ENCODE results near the gene VEGFC. TPM values are rescaled to one million over a fixed set of nuclear protein-coding genes. Genes with fewer than 3 reads are reported as not detected.

Gene VEGFC
- total RNA-seq, 1 experiment from 2014 or later, result not detected

DNA sequence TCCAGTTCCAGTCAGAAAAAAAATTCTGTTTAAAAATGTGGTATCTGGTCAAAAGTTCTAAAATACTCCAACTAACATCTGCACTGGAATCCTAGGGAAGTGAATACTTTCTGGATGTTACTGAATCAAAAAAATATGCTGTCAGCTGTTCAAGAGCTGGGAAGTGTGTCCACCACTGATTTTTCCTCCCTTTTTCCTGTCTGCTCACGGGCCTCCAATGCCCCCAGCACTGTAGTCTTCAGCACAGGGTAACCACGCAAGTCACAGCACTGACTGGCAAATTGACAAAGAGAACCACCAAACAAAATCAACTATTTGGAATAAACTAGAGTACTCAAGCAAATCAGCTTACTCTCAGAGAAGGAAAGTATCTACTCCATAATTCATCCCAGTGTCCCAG is 9.9 kb downstream of the VEGFC start:
- POLR2A ChIA-PET, result no interaction called here

More for the DNA sequence above, 9.9 kb downstream of the VEGFC start:
- no peak overlapping the region for H2AFZ ChIP-seq (ENCODE audit: low read depth, low read length, poor library complexity, severe bottlenecking)
- H3K27me3 ChIP-seq (ENCODE audit: insufficient read depth, low read length), result no peaks in the 10 kb centered on the region
- H3K9ac ChIP-seq (ENCODE audit: low read length), result no peak overlapping the region
- H3K79me2 ChIP-seq (ENCODE audit: insufficient read depth, low read length), result no peaks in the 10 kb centered on the region
- H3K4me3 ChIP-seq (replicated peaks in 1 of 2; ENCODE audit: low read depth in 1 of 2, low read length in 2 of 2), result no peak overlapping the region
- ATAC-seq (no peak), DNase-seq (ENCODE audit: low read depth, low spot score) (no peak)
- CTCF ChIA-PET, result no interaction called here
- H3K36me3 ChIP-seq (ENCODE audit: control insufficient read depth in 1 of 2, insufficient read depth in 2 of 2, low read length in 2 of 2), result no peaks in the 10 kb centered on the region
- H3K27ac ChIP-seq (ENCODE audit: low read depth, low read length), result no peak overlapping the region
- no peaks in the 10 kb centered on the region for H4K20me1 ChIP-seq (ENCODE audit: insufficient read depth)
- H3K9me2 ChIP-seq (ENCODE audit: insufficient read depth), result no peaks in the 10 kb centered on the region
- no peaks in the 10 kb centered on the region for H3K9me3 ChIP-seq (ENCODE audit: control insufficient read depth in 1 of 2, insufficient read depth in 1 of 2, low read depth in 1 of 2, low read length in 2 of 2)
- BruUV-seq (replicated peaks), result no TSS peak
- H3K4me1 ChIP-seq (ENCODE audit: control insufficient read depth in 1 of 2, insufficient read depth in 2 of 2, low read length in 2 of 2), result no peaks in the 10 kb centered on the region
- intact Hi-C loops (cut with micrococcal nuclease), result no loop called here
- no peak overlapping the region for H3K4me2 ChIP-seq (ENCODE audit: low read length)
- RAD21 ChIA-PET (ENCODE audit: low non-redundant PET in 1 of 2, low total read pairs in 2 of 2, uncharacterized antibody in 2 of 2, unreplicated experiment in 2 of 2), result no interaction called here
- no peak for TF ChIP-seq ZFX (IDR thresholded peaks at IDR 0.05)
- TF ChIP-seq, protein P1, sequence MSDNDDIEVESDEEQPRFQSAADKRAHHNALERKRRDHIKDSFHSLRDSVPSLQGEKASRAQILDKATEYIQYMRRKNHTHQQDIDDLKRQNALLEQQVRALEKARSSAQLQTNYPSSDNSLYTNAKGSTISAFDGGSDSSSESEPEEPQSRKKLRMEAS (IDR thresholded peaks at IDR 0.05), result no peak
- no peak for TF ChIP-seq ELF1 (IDR thresholded peaks at IDR 0.05; ENCODE audit: borderline replicate concordance, low read depth)
- no peak for TF ChIP-seq EZH2 (IDR thresholded peaks at IDR 0.05)
- TF ChIP-seq, protein P2, sequence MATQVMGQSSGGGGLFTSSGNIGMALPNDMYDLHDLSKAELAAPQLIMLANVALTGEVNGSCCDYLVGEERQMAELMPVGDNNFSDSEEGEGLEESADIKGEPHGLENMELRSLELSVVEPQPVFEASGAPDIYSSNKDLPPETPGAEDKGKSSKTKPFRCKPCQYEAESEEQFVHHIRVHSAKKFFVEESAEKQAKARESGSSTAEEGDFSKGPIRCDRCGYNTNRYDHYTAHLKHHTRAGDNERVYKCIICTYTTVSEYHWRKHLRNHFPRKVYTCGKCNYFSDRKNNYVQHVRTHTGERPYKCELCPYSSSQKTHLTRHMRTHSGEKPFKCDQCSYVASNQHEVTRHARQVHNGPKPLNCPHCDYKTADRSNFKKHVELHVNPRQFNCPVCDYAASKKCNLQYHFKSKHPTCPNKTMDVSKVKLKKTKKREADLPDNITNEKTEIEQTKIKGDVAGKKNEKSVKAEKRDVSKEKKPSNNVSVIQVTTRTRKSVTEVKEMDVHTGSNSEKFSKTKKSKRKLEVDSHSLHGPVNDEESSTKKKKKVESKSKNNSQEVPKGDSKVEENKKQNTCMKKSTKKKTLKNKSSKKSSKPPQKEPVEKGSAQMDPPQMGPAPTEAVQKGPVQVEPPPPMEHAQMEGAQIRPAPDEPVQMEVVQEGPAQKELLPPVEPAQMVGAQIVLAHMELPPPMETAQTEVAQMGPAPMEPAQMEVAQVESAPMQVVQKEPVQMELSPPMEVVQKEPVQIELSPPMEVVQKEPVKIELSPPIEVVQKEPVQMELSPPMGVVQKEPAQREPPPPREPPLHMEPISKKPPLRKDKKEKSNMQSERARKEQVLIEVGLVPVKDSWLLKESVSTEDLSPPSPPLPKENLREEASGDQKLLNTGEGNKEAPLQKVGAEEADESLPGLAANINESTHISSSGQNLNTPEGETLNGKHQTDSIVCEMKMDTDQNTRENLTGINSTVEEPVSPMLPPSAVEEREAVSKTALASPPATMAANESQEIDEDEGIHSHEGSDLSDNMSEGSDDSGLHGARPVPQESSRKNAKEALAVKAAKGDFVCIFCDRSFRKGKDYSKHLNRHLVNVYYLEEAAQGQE (IDR thresholded peaks at IDR 0.05; ENCODE audit: low read depth), result no peak
- TF ChIP-seq POLR2AphosphoS5 (IDR thresholded peaks at IDR 0.05; ENCODE audit: low read depth, low read length), result no peak
- TF ChIP-seq, protein P3, sequence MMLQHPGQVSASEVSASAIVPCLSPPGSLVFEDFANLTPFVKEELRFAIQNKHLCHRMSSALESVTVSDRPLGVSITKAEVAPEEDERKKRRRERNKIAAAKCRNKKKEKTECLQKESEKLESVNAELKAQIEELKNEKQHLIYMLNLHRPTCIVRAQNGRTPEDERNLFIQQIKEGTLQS (IDR thresholded peaks at IDR 0.05), result no peak
- no peak for TF ChIP-seq JUND (IDR thresholded peaks at IDR 0.05)
- TF ChIP-seq ZNF274 (IDR thresholded peaks at IDR 0.05; ENCODE audit: low read depth, low read length), result no peak
- TF ChIP-seq YY1 (IDR thresholded peaks at IDR 0.05; ENCODE audit: extremely low read depth, insufficient replicate concordance, low read depth, low read length), result no peak
- no peak for TF ChIP-seq SP1 (IDR thresholded peaks at IDR 0.05; ENCODE audit: low read depth)

Data from HCT116 (cell line).